ENCODE results near the gene RFPL1. TPM values are rescaled to one million over a fixed set of nuclear protein-coding genes. Genes with fewer than 3 reads are reported as not detected.
"Not testable (repeated sequence)": the region's sequence is repeated elsewhere in the genome, so short reads cannot be mapped to it uniquely, and the experiment has no call there.

RFPL1 gene
- total and polyA plus RNA-seq, 2 of the 13 experiments (the other 11 are each of a cell fraction or from before 2014, with no cell fraction given) = not detected

GRCh38 chr22:29408940-29409339, 29.4 kb upstream of the RFPL1 start (continued):
- TF ChIP-seq ZBTB40 (IDR thresholded peaks at IDR 0.05) = peak; percentile 44; the same call in 1 of the 2 replicates
- TF ChIP-seq ZBTB40 (CRISPR knock-in tag; IDR thresholded peaks at IDR 0.05) = peak; percentile 57; the same call in 1 of the 2 replicates
- no peak for TF ChIP-seq NFYC (CRISPR knock-in tag; IDR thresholded peaks at IDR 0.05)
- no peak for TF ChIP-seq HMGA1 (CRISPR knock-in tag; conservative IDR thresholded peaks at IDR 0.05)

GRCh38 chr22:29411569-29412211, 26.7 kb upstream of the RFPL1 start:
- CTCF ChIA-PET (ENCODE audit: low intra/inter-chr PET ratio, low total read pairs); H3K36me3 ChIP-seq (replicated peaks in 1 of 2; ENCODE audit: control insufficient read depth in 1 of 2, insufficient read depth in 2 of 2, low read length in 2 of 2); DNase-seq (ENCODE audit: low spot score); FAIRE-seq; H2AFZ ChIP-seq (ENCODE audit: low read length); H3K4me3 ChIP-seq (replicated peaks in 1 of 3; ENCODE audit: insufficient read depth in 1 of 3, low read depth in 2 of 3, low read length in 3 of 3); H4K20me1 ChIP-seq (ENCODE audit: insufficient read depth, low read length); H3K4me1 ChIP-seq (ENCODE audit: insufficient read depth, low read length); BruUV-seq (replicated peaks); H3K9ac ChIP-seq (ENCODE audit: insufficient read depth, low read depth, low read length); in situ Hi-C loops (cut with HindIII; ENCODE audit: extremely low pct_ligation_motif_present, low pct_unique_long_range_greater_than_20kb); H3K27ac ChIP-seq (ENCODE audit: extremely low read length, insufficient read depth, low read length); ATAC-seq; H3K79me2 ChIP-seq (ENCODE audit: insufficient read depth, low read length); H3K4me2 ChIP-seq (ENCODE audit: low read depth, low read length); H3K9me3 ChIP-seq (ENCODE audit: low read length); intact Hi-C loops (cut with micrococcal nuclease; ENCODE audit: unreplicated experiment); H3K27me3 ChIP-seq (ENCODE audit: control insufficient read depth in 1 of 2, insufficient read depth in 2 of 2, low read length in 2 of 2); POLR2A ChIA-PET: not testable (repeated sequence)
- 8% methylated on average over 3 of the region's 4 CpGs for WGBS (ENCODE audit: low lambda C conversion rate)
